CD4-positive, alpha-beta T cell treated with Interleukin-21 for 1 hour (primary cell): ENCODE measurements around the gene HERPUD2.
"Not testable (repeated sequence)": the region's sequence is repeated elsewhere in the genome, so short reads cannot be mapped to it uniquely, and the experiment has no call there.

ENCODE experiments used
- DNase-seq: peaks from one replicate; pipeline ENCODE4 v3.0.0-alpha.2; 2020

Gene HERPUD2

GRCh38 chr7:35712563-35713226, 17.8 kb upstream of the HERPUD2 start:
- no peak for DNase-seq

GRCh38 chr7:35707422-35707821, 12.5 kb upstream of the HERPUD2 start:
- no peak for DNase-seq

GRCh38 chr7:35705932-35706461, 11.1 kb upstream of the HERPUD2 start:
- DNase-seq: no peak

- DNase-seq: no peak
Observed at GRCh38 chr7:35704261-35704660, 9.3 kb upstream of the HERPUD2 start.

GRCh38 chr7:35702541-35702940, 7.6 kb upstream of the HERPUD2 start:
- no peak for DNase-seq

GRCh38 chr7:35701287-35701900, 6.5 kb upstream of the HERPUD2 start:
- DNase-seq: no peak

- no peak for DNase-seq
Observed at GRCh38 chr7:35700865-35701264, 5.9 kb upstream of the HERPUD2 start.

GRCh38 chr7:35700333-35700732, 5.4 kb upstream of the HERPUD2 start:
- no peak for DNase-seq

- DNase-seq: no peak
Observed at GRCh38 chr7:35699796-35700305, 4.9 kb upstream of the HERPUD2 start.

- DNase-seq: not testable (repeated sequence)
Observed at GRCh38 chr7:35698382-35698781, 3.4 kb upstream of the HERPUD2 start.

GRCh38 chr7:35697414-35698175, 2.7 kb upstream of the HERPUD2 start:
- DNase-seq: no peak

GRCh38 chr7:35695987-35696386, 1.1 kb upstream of the HERPUD2 start:
- no peak for DNase-seq

- DNase-seq: peak; percentile 35
Observed at GRCh38 chr7:35695473-35695850, 527 bp upstream of the HERPUD2 start.

- DNase-seq: no peak
Observed at GRCh38 chr7:35694161-35694783, 663 bp downstream of the HERPUD2 start.

GRCh38 chr7:35691827-35692307, 3.1 kb downstream of the HERPUD2 start:
- peak; percentile 55 for DNase-seq

GRCh38 chr7:35691366-35691765, 3.6 kb downstream of the HERPUD2 start:
- no peak for DNase-seq

- DNase-seq: peak; percentile 43
Observed at GRCh38 chr7:35690614-35691013, 4.3 kb downstream of the HERPUD2 start.

GRCh38 chr7:35685781-35686180, 9.2 kb downstream of the HERPUD2 start:
- no peak for DNase-seq

- no peak for DNase-seq
Observed at GRCh38 chr7:35681231-35682029, 13.5 kb downstream of the HERPUD2 start.

GRCh38 chr7:35680403-35681013, 14.4 kb downstream of the HERPUD2 start:
- DNase-seq: peak; percentile 32

- no peak for DNase-seq
Observed at GRCh38 chr7:35677582-35678356, 17.2 kb downstream of the HERPUD2 start.
